OCI-LY1 (cell line): Measurements from ENCODE around the gene MGAT4C.

Experiments used
- H2AFZ ChIP-seq: fragments of 200-600 bp; sonication (generic), shearing (Covaris generic); 2 replicates; pipeline ENCODE4 v1.6.0; 2014; ENCODE audit warnings: antibody characterized with exemption, mild to moderate bottlenecking, low read length
- H3F3A ChIP-seq: fragments of 200-600 bp; sonication (generic), shearing (Covaris generic); 2 replicates; pipeline ENCODE4 v1.6.0; 2014; ENCODE audit warnings: mild to moderate bottlenecking, antibody characterized with exemption, low read length, moderate library complexity; ENCODE audit not compliant: insufficient read depth
- H3K27ac ChIP-seq: fragments of 200-600 bp; sonication (generic); 2 replicates; pipeline ENCODE4 v1.5.1; 2014; ENCODE audit warnings: low read length, mixed run types, mild to moderate bottlenecking, low read depth; ENCODE audit not compliant: poor library complexity, severe bottlenecking
- H3K27me3 ChIP-seq: fragments of 200-600 bp; sonication (generic); 2 replicates; pipeline ENCODE4 v1.6.0; 2014; ENCODE audit warnings: antibody characterized with exemption, mild to moderate bottlenecking, low read length, moderate library complexity; ENCODE audit not compliant: insufficient read depth
- H3K36me3 ChIP-seq: fragments of 200-600 bp; sonication (generic); 2 replicates; pipeline ENCODE4 v1.6.1; 2014; ENCODE audit warnings: mild to moderate bottlenecking, antibody characterized with exemption, low read length, moderate library complexity, mixed read lengths; ENCODE audit not compliant: insufficient read depth
- H3K4me1 ChIP-seq: fragments of 200-600 bp; sonication (generic); 2 replicates; pipeline ENCODE4 v1.5.1; 2014; ENCODE audit warnings: mild to moderate bottlenecking, low read length, moderate library complexity; ENCODE audit not compliant: insufficient read depth, severe bottlenecking
- H3K4me2 ChIP-seq: fragments of 200-600 bp; sonication (generic), shearing (Covaris generic); 2 replicates; pipeline ENCODE4 v1.6.1; 2014; ENCODE audit warnings: low read length
- H3K4me3 ChIP-seq: fragments of 200-600 bp; sonication (generic); 2 replicates; pipeline ENCODE4 v1.5.1; 2014; ENCODE audit warnings: low read length, low read depth, mild to moderate bottlenecking, mixed read lengths; ENCODE audit not compliant: poor library complexity, severe bottlenecking
- H3K79me2 ChIP-seq: fragments of 200-600 bp; shearing (Covaris generic); 2 replicates; pipeline ENCODE4 v1.6.1; 2016; ENCODE audit warnings: mixed run types, low read length, mixed read lengths; ENCODE audit not compliant: insufficient read depth
- H3K9ac ChIP-seq: fragments of 200-600 bp; sonication (generic), shearing (Covaris generic); 2 replicates; pipeline ENCODE4 v1.6.1; 2014; ENCODE audit warnings: mild to moderate bottlenecking, low read length, mixed read lengths
- H3K9me2 ChIP-seq: fragments of 200-600 bp; sonication (generic), shearing (Covaris generic); 2 replicates; pipeline ENCODE4 v1.6.1; 2014; ENCODE audit warnings: low read depth, mild to moderate bottlenecking, low read length, mixed read lengths
- H3K9me3 ChIP-seq: fragments of 200-600 bp; shearing (Covaris generic); 2 replicates; pipeline ENCODE4 v1.6.1; 2014; ENCODE audit warnings: low read length, mixed read lengths
- H4K20me1 ChIP-seq: fragments of 200-600 bp; sonication (generic), shearing (Covaris generic); 2 replicates; pipeline ENCODE4 v1.6.0; 2016; ENCODE audit warnings: mild to moderate bottlenecking, low read length; ENCODE audit not compliant: insufficient read depth
- CTCF ChIP-seq: fragments of 200-600 bp; sonication (generic), shearing (Covaris generic); IDR thresholded peaks from 2 replicates; pipeline ENCODE4 v1.5.1; 2017; ENCODE audit warnings: mild to moderate bottlenecking, antibody characterized with exemption, low read length, moderate library complexity, mixed read lengths
- EZH2 ChIP-seq: fragments of 200-600 bp; sonication (generic), shearing (Covaris generic); IDR thresholded peaks from 2 replicates; pipeline ENCODE4 v1.8.0; 2017; ENCODE audit warnings: borderline replicate concordance, mixed run types, mild to moderate bottlenecking, antibody characterized with exemption, low read length, moderate library complexity, mixed read lengths

The MGAT4C gene

DNA sequence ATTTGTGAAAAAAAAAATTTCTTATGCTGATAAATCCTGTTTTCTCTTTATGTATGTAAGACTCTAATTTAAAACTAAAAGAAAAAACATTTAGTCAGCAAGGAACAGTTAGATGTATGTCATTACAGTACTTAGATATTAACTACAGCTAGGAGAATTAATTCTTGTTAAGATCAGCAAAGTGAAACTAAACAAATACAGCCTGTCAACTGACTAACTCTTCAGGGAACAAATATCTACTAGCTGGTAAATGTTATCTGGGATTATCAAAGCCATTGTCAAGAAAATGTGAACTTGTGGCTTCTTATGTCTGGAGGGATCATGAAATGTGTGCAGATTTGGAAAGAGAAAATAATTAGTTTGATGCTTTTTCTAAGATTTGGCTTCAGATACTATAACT, 27.5 kb downstream of the MGAT4C start:
- Histone ChIP-seq H3K9me2 (no peaks in the 10 kb centered on the region), H2AFZ (no peak overlapping the region), H3F3A (no peaks in the 10 kb centered on the region), H3K4me3 (no peak overlapping the region), H3K9me3 (no peaks in the 10 kb centered on the region), H3K79me2 (no peaks in the 10 kb centered on the region), H3K36me3 (no peaks in the 10 kb centered on the region), H3K27ac (no peak overlapping the region), H3K4me1 (no peaks in the 10 kb centered on the region), H3K27me3 (no peaks in the 10 kb centered on the region), H3K9ac (no peak overlapping the region), H4K20me1 (no peaks in the 10 kb centered on the region), H3K4me2 (no peak overlapping the region)
- TF ChIP-seq EZH2: no peak

- Histone ChIP-seq H3K9me2 (no peaks in the 10 kb centered on the region), H3K4me3 (no peak overlapping the region), H4K20me1 (no peaks in the 10 kb centered on the region), H3K27me3 (no peaks in the 10 kb centered on the region), H3K4me2 (no peak overlapping the region), H3K9ac (no peak overlapping the region), H3K27ac (no peak overlapping the region), H2AFZ (no peak overlapping the region), H3K36me3 (no peaks in the 10 kb centered on the region), H3K9me3 (no peaks in the 10 kb centered on the region), H3F3A (no peaks in the 10 kb centered on the region), H3K4me1 (no peaks in the 10 kb centered on the region), H3K79me2 (no peaks in the 10 kb centered on the region)
- TF ChIP-seq EZH2 (no peak), CTCF (no peak)
Observed at GRCh38 chr12:86226481-86226880, 29.7 kb downstream of the MGAT4C start.

GRCh38 chr12:86216591-86216990, 39.6 kb downstream of the MGAT4C start:
- Histone ChIP-seq H3F3A (no peaks in the 10 kb centered on the region), H3K9me3 (no peaks in the 10 kb centered on the region), H3K4me1 (no peaks in the 10 kb centered on the region), H3K9ac (no peak overlapping the region), H4K20me1 (no peaks in the 10 kb centered on the region), H3K4me2 (no peak overlapping the region), H3K9me2 (no peaks in the 10 kb centered on the region), H2AFZ (no peak overlapping the region), H3K36me3 (no peaks in the 10 kb centered on the region), H3K27me3 (no peaks in the 10 kb centered on the region), H3K4me3 (no peak overlapping the region), H3K27ac (no peak overlapping the region), H3K79me2 (no peaks in the 10 kb centered on the region)
- TF ChIP-seq CTCF (no peak), EZH2 (no peak)

DNA sequence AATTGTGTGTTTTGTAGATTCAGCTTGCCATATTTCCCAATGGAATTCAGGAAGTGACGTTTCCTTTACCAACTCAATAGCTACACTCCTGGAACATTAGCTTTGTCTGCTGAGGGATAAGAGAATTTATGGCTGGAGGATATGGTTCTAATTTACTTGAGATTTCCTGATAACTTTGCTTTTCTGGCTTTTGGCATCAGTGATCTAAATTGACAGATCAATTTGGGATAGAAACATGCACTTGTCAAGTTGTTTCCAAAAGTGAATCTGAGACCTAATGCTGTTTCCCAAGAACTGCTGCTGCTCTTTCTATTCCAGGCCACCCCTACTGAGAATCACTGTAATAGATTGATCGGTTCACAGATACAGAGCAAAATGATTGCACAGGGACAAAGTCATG, 43.2 kb downstream of the MGAT4C start:
- H2AFZ ChIP-seq: no peak overlapping the region
- H3K27ac ChIP-seq: no peak overlapping the region

More for the DNA sequence above, 43.2 kb downstream of the MGAT4C start:
- H3K4me2 ChIP-seq: no peak overlapping the region
- H3K36me3 ChIP-seq: no peaks in the 10 kb centered on the region
- no peaks in the 10 kb centered on the region for H3K9me3 ChIP-seq
- H3F3A ChIP-seq: no peaks in the 10 kb centered on the region
- H3K9ac ChIP-seq: no peak overlapping the region
- H4K20me1 ChIP-seq: no peaks in the 10 kb centered on the region
- TF ChIP-seq EZH2: no peak
- H3K79me2 ChIP-seq: no peaks in the 10 kb centered on the region
- H3K4me3 ChIP-seq: no peak overlapping the region
- H3K9me2 ChIP-seq: no peaks in the 10 kb centered on the region
- no peaks in the 10 kb centered on the region for H3K27me3 ChIP-seq
- no peaks in the 10 kb centered on the region for H3K4me1 ChIP-seq
